Measurements from ENCODE around the gene RHEX.
"Not testable (repeated sequence)": the region's sequence is repeated elsewhere in the genome, so short reads cannot be mapped to it uniquely, and the experiment has no call there.

Gene RHEX, protein sequence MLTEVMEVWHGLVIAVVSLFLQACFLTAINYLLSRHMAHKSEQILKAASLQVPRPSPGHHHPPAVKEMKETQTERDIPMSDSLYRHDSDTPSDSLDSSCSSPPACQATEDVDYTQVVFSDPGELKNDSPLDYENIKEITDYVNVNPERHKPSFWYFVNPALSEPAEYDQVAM

DNA sequence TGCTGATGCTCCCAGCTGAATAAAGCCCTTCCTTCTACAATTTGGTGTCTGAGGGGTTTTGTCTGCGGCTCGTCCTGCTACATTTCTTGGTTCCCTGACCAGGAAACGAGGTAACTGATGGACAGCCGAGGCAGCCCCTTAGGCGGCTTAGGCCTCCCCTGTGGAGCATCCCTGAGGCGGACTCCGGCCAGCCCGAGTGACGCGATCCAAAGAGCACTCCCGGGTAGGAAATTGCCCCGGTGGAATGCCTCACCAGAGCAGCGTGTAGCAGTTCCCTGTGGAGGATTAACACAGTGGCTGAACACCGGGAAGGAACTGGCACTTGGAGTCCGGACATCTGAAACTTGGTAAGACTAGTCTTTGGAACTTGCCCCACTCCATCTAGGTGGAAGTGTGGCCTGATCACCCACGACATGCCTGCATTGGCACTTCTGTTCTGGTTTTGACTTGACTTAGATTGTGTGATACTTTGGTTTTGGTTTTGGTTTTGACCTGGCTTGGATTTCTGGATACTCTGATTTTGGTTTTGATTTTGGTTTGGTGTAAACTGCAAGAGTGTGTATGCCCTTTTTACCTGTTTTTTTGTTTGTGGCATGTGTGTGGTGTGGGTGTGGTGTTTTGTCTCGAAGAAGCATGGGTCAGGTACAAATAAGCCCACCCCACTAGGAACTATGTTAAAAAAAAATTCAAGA, at the start of gene RHEX:
Gene RHEX (plus strand): TSS at position 255 of the 692 bp plus-strand sequence. CDS start 44,656 bp downstream, outside the sequence.
- not testable (repeated sequence) for H3K27me3 ChIP-seq (ENCODE audit: control insufficient read depth, insufficient read depth, low read length); H3K4me3 ChIP-seq (ENCODE audit: low read length); H3K9me3 ChIP-seq (ENCODE audit: control insufficient read depth, low read length); H3K36me3 ChIP-seq (ENCODE audit: control insufficient read depth, insufficient read depth, low read length); H3K9ac ChIP-seq (ENCODE audit: low read length)
- H3K4me1 ChIP-seq (ENCODE audit: control insufficient read depth, insufficient read depth, low read length): peaks cover 12% of the 10 kb centered on the region

DNA sequence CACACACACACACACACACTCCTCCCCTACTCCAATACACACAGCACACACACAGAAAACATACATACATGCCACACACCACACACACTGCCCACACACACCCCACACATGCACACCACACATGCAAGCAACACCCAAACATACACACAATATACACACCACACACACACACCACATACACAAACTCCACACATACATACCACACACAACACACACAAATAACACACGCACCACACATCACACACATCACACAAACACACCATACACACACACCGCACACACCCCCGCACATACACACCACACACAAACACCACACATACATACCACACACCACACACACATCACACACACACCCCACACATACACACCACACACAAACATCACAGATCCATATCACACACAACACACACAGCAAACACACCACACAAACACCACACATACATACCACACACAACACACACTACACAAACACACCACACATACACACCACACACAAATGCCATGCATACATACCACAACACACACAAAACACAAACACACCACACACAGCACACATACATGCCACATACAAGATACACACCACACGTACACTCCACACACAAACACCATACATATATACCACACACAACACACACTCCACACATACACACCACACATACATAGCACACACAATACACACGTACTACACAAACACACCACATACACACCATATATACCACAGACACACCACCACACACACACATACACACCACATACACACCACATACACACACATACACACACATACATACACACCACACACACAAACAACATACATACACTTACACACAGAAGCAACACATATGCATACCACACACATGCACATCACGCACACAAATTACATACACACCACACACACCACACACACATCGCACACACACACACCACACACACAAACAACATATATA, 48.8 kb upstream of the RHEX start:
- H3K9me3 ChIP-seq (ENCODE audit: control insufficient read depth, low read length): no peaks in the 10 kb centered on the region
- no peak overlapping the region for H3K4me3 ChIP-seq (ENCODE audit: low read length)
- peaks cover 64% of the 10 kb centered on the region for H3K4me1 ChIP-seq (ENCODE audit: control insufficient read depth, insufficient read depth, low read length)

DNA sequence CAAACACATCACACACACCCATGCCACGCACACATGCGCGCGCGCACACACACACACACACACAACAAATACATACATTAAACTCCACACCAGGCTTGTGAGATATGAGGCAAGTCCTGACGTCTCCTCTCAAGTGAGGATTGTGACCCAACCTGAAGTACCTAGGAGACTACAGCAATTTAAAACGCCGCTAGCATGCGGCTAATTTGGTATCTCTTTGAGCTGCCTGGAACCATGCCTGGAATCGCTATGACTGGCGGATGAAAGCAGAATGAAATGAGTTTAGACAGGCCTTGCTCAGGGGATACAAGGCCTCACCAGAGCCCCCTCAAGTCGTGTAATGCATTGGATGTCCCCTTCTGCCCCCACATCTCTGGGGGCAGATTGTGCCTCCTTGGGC, 48.1 kb upstream of the RHEX start:
- no peaks in the 10 kb centered on the region for H3K27me3 ChIP-seq (ENCODE audit: control insufficient read depth, insufficient read depth, low read length)
- peaks cover 64% of the 10 kb centered on the region for H3K4me1 ChIP-seq (ENCODE audit: control insufficient read depth, insufficient read depth, low read length)
- H3K9me3 ChIP-seq (ENCODE audit: control insufficient read depth, low read length): no peaks in the 10 kb centered on the region
- no peaks in the 10 kb centered on the region for H3K36me3 ChIP-seq (ENCODE audit: control insufficient read depth, insufficient read depth, low read length)
- H3K4me3 ChIP-seq (ENCODE audit: low read length): no peak overlapping the region
- peak overlapping the region; percentile 52 for H3K9ac ChIP-seq (ENCODE audit: low read length)

More for the DNA sequence above, 48.8 kb upstream of the RHEX start:
- H3K9ac ChIP-seq (ENCODE audit: low read length): peak overlapping the region; percentile 43
- H3K36me3 ChIP-seq (ENCODE audit: control insufficient read depth, insufficient read depth, low read length): no peaks in the 10 kb centered on the region
- no peaks in the 10 kb centered on the region for H3K27me3 ChIP-seq (ENCODE audit: control insufficient read depth, insufficient read depth, low read length)

DNA sequence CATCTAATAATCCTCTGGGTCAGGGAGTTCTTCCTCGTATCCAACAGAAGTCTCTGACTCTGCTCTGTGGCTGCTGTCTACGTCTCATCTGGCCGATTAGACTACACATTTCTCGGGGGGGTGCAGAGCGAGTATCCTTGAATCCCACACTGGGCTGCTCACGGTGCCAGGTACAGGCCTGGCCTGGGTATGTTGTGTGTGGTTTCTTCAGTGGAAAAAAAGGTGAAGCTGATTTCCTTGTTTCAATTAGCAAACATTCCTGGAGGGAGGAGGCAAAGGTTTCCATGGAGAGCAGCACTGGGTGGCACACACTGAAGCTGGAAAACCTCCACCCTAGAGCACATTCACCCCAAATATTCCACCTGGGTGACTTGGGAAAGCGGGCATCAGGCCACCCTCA, 47.7 kb upstream of the RHEX start:
- Histone ChIP-seq H3K9ac (ENCODE audit: low read length) (peak overlapping the region; percentile 52), H3K36me3 (ENCODE audit: control insufficient read depth, insufficient read depth, low read length) (no peaks in the 10 kb centered on the region), H3K27me3 (ENCODE audit: control insufficient read depth, insufficient read depth, low read length) (no peaks in the 10 kb centered on the region), H3K9me3 (ENCODE audit: control insufficient read depth, low read length) (no peaks in the 10 kb centered on the region), H3K4me1 (ENCODE audit: control insufficient read depth, insufficient read depth, low read length) (peaks cover 64% of the 10 kb centered on the region), H3K4me3 (ENCODE audit: low read length) (no peak overlapping the region)

DNA sequence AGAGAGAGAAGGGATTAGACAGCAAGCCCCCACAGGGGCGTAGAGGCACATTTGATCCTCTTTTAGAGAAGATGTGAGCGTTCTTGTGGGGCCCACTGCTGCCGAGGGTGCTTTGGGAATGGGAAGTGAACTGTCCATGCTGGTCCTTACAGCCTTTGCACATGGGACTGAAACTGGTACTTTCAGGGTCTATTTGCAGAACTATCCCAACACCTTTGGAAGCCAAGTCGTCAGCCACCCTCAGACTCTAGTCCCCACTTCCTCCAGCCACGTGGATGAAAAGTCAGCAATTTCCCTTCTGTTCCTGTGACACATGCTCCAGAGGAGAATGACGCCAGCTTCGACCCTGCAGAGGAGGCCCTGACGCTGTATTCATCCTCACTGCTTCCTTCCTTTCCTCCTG, 47.2 kb upstream of the RHEX start:
- no peak overlapping the region for H3K4me3 ChIP-seq (ENCODE audit: low read length)
- H3K4me1 ChIP-seq (ENCODE audit: control insufficient read depth, insufficient read depth, low read length): peaks cover 58% of the 10 kb centered on the region
- H3K9ac ChIP-seq (ENCODE audit: low read length): peak overlapping the region; percentile 52
- no peaks in the 10 kb centered on the region for H3K9me3 ChIP-seq (ENCODE audit: control insufficient read depth, low read length)
- no peaks in the 10 kb centered on the region for H3K36me3 ChIP-seq (ENCODE audit: control insufficient read depth, insufficient read depth, low read length)
- H3K27me3 ChIP-seq (ENCODE audit: control insufficient read depth, insufficient read depth, low read length): no peaks in the 10 kb centered on the region

DNA sequence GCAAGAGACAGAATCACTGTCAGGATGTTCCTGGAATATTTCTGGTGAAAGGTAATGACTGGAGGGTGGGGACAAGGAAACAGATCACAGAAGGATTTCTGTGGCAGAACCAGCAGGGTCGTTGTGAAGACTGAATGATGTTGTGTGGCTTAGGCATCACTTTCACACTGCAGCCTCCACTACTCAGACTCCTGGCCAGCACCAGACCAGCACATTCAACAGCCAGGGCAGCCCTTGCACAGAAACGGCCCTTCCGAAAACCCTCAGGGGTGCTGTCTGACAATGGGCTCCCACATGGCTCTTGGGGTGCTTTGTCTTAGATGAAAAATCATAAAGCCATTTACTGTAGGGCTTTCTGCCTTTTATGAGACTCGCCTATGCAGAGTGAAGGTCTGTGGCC, 46.0 kb upstream of the RHEX start:
- Histone ChIP-seq H3K27me3 (ENCODE audit: control insufficient read depth, insufficient read depth, low read length) (no peaks in the 10 kb centered on the region), H3K4me1 (ENCODE audit: control insufficient read depth, insufficient read depth, low read length) (peaks cover 59% of the 10 kb centered on the region), H3K36me3 (ENCODE audit: control insufficient read depth, insufficient read depth, low read length) (no peaks in the 10 kb centered on the region), H3K4me3 (ENCODE audit: low read length) (no peak overlapping the region), H3K9ac (ENCODE audit: low read length) (no peak overlapping the region), H3K9me3 (ENCODE audit: control insufficient read depth, low read length) (no peaks in the 10 kb centered on the region)

DNA sequence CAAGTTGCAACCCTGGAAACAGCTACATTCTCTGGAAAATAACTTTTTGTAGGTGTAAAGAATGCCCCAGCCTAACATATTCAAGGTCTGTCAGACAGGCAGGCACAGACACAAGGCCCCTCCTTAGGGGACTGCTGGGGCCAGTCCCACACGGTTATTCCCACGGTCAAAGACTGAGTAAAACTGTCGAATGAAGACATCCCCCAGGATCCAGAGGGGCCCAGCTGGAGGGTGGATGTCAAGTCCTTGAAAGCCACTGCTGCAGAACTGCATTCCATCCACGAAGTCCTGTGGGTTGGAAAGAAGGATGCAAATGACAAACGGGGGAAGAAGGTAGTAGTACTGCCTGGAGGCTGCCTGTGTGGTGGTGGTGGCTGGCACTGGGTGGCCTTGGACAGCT, 42.9 kb upstream of the RHEX start:
- Histone ChIP-seq H3K27me3 (ENCODE audit: control insufficient read depth, insufficient read depth, low read length) (no peaks in the 10 kb centered on the region), H3K9me3 (ENCODE audit: control insufficient read depth, low read length) (no peaks in the 10 kb centered on the region), H3K4me3 (ENCODE audit: low read length) (no peak overlapping the region), H3K4me1 (ENCODE audit: control insufficient read depth, insufficient read depth, low read length) (peaks cover 58% of the 10 kb centered on the region), H3K36me3 (ENCODE audit: control insufficient read depth, insufficient read depth, low read length) (peaks cover 18% of the 10 kb centered on the region), H3K9ac (ENCODE audit: low read length) (no peak overlapping the region)

DNA sequence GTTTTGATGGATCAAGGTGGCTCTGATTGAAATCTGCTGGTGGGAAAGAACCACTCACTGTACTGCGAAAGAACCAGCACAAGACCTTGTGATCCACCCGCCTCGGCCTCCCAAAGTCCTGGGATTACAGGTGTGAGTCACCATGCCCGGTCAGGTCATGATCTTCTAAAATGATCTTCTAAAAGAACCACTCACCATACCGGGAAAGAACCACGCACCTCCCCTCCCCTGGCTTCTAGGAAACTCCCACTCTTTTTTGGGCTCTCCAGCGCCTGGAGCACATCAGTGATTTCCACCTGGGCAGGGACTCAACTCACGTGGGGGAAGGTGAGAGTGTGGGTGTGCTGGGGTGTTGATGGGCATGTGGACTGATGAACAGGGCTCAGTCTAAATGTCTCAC, 41.9 kb upstream of the RHEX start:
- Histone ChIP-seq H3K36me3 (ENCODE audit: control insufficient read depth, insufficient read depth, low read length) (peaks cover 24% of the 10 kb centered on the region), H3K4me3 (ENCODE audit: low read length) (no peak overlapping the region), H3K27me3 (ENCODE audit: control insufficient read depth, insufficient read depth, low read length) (no peaks in the 10 kb centered on the region), H3K9me3 (ENCODE audit: control insufficient read depth, low read length) (no peaks in the 10 kb centered on the region), H3K9ac (ENCODE audit: low read length) (no peak overlapping the region), H3K4me1 (ENCODE audit: control insufficient read depth, insufficient read depth, low read length) (peaks cover 52% of the 10 kb centered on the region)

DNA sequence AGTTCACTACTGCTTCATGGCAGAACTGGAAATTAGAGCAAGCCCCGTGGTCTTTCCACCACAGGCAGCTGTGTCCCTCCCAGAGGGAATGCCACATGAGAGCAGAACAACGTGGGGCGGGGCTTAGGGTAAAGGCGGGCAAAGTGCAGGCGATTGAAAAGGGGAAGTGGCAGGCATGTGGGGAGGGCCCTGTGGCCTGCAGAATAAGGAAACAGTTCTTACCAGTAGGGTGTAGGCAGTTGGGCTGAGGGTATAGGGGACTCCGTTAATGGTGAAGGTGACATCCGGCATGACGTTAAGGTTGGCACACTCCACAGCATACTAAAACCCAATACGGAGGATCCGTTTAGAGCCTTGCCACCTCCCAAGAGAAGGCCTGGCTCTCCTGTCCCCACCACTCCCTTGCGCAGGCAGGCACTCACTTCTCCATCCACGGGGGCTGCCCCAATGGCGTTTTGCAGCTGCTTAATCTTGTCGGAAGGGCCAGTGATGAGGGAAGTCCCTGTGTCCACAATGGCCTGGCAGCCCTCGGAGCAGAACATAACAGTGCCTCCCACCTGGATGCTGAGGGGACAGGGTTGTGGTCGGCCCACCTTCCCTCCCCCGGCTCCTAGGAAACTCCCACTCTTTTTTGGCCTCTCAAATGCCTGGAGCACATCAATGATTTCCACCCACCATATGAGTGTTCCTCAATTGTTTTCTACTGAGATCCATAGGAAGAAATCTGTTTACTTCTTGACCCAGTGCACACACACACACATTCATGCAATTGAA, 40.7 kb upstream of the RHEX start:
- H3K36me3 ChIP-seq (ENCODE audit: control insufficient read depth, insufficient read depth, low read length): peaks cover 25% of the 10 kb centered on the region
- H3K4me3 ChIP-seq (ENCODE audit: low read length): no peak overlapping the region
- H3K9me3 ChIP-seq (ENCODE audit: control insufficient read depth, low read length): no peaks in the 10 kb centered on the region
- no peak overlapping the region for H3K9ac ChIP-seq (ENCODE audit: low read length)
- peaks cover 46% of the 10 kb centered on the region for H3K4me1 ChIP-seq (ENCODE audit: control insufficient read depth, insufficient read depth, low read length)
- no peaks in the 10 kb centered on the region for H3K27me3 ChIP-seq (ENCODE audit: control insufficient read depth, insufficient read depth, low read length)

DNA sequence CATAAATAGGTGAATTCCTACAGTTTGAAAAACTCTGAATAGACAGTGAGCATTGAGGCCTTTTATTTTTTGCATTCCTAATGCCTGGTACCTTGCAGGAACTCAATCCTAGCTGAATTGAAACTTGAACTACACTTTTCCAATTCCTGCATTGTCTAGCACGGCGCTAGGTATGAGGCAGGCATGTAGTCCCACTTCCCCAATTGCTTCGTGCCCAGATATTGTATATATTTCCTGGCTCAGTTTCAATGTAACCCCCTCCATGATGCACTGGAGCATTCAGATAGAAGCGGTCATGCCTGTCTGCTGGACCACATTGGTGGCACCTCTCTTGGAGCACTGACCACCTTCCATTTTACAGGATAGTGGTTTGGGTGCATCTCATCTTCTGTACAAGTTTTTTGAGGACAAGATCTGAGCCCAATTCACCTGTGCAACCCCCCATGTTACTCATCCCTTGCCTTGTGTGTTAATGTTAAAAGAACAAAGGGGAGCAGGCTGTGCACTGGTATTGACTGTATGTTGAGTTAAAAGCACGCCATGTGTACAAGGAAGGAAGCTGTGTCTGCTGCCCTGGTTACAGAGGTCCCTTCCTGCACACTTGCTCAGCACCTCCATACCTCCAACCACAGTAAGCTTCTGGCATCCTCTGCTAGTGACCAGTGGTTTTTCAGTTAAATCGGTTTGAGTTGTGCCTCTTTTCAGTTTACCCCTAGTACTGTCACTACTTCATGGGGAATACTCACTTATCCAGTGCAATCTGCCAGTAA, 39.8 kb upstream of the RHEX start:
- H3K9ac ChIP-seq (ENCODE audit: low read length): no peak overlapping the region
- H3K4me3 ChIP-seq (ENCODE audit: low read length): no peak overlapping the region
- peaks cover 46% of the 10 kb centered on the region for H3K4me1 ChIP-seq (ENCODE audit: control insufficient read depth, insufficient read depth, low read length)
- peaks cover 25% of the 10 kb centered on the region for H3K36me3 ChIP-seq (ENCODE audit: control insufficient read depth, insufficient read depth, low read length)
- no peaks in the 10 kb centered on the region for H3K27me3 ChIP-seq (ENCODE audit: control insufficient read depth, insufficient read depth, low read length)
- no peaks in the 10 kb centered on the region for H3K9me3 ChIP-seq (ENCODE audit: control insufficient read depth, low read length)

DNA sequence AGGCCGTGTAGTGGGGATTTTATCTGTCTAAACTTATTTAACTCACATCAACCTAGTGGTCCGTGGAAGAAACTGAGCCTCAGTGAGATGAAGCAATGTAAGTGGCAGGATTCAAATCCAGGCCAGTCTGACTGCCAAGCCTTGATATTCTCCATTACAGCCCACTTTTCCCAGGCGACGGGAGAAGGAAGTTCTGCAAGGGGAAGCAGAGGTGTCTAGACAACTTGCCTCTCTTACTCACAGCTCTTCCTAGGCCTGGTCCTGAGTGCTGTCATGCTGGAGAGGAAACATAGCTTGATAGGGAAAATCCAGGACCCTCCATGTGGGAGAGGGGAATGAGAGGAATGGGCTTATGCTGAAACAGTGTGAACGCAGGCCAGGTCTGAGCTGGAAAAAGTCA, 38.4 kb upstream of the RHEX start:
- Histone ChIP-seq H3K4me3 (ENCODE audit: low read length) (no peak overlapping the region), H3K27me3 (ENCODE audit: control insufficient read depth, insufficient read depth, low read length) (no peaks in the 10 kb centered on the region), H3K36me3 (ENCODE audit: control insufficient read depth, insufficient read depth, low read length) (peaks cover 25% of the 10 kb centered on the region), H3K4me1 (ENCODE audit: control insufficient read depth, insufficient read depth, low read length) (peaks cover 46% of the 10 kb centered on the region), H3K9ac (ENCODE audit: low read length) (no peak overlapping the region), H3K9me3 (ENCODE audit: control insufficient read depth, low read length) (no peaks in the 10 kb centered on the region)

All from mucosa of stomach (tissue), 1 donor.